Cardiac septum (tissue), 1 donor: Measurements from ENCODE around the gene GDF3. TPM values are rescaled to one million over a fixed set of nuclear protein-coding genes. Genes with fewer than 3 reads are reported as not detected.
"Not testable (repeated sequence)": the region's sequence is repeated elsewhere in the genome, so short reads cannot be mapped to it uniquely, and the experiment has no call there.

Experiments used
- DNase-seq: peaks from one replicate; pipeline ENCODE4 v3.0.0-alpha.2; 2020; ENCODE audit warnings: low spot score
- intact Hi-C: fragments of 100-400 bp; cut with DNase I; formaldehyde crosslinking; loops from one replicate; pipeline ENCODE4 v1.14.0; 2022
- total RNA-seq: library from RNA; stranded (reverse); fragmentation: NEBNext Ultra II Directional; extraction: Animal tissue kit (Norgen Biotek cat#: 25700); gene quantifications from one replicate; pipeline ENCODE4 v1.2.1, GENCODE V29; 2021
- donor health status: DM: no; HTN: no; CAD: no.

GDF3 gene
- total RNA-seq, 1 donor from 2014 or later = 0.46 TPM

- intact Hi-C loops = loop anchor here (5.0 kb wide), 1 partner anchor 130 kb away; no protein-coding TSS in a partner anchor
- DNase-seq = not testable (repeated sequence)
Observed at GRCh38 chr12:7677432-7677888, 18.1 kb downstream of the GDF3 start.

- intact Hi-C loops = loop anchor here (5.0 kb wide), 1 partner anchor 132 kb away; no protein-coding TSS in a partner anchor
Observed at GRCh38 chr12:7675455-7675854, 20.1 kb downstream of the GDF3 start.

GRCh38 chr12:7668171-7668570, 27.4 kb downstream of the GDF3 start:
- intact Hi-C loops = no loop called here

More at GRCh38 chr12:7675455-7675854, 20.1 kb downstream of the GDF3 start:
- not testable (repeated sequence) for DNase-seq

GRCh38 chr12:7667125-7667524, 28.4 kb downstream of the GDF3 start:
- intact Hi-C loops = no loop called here
- DNase-seq = no peak

More at GRCh38 chr12:7668171-7668570, 27.4 kb downstream of the GDF3 start:
- no peak for DNase-seq

GRCh38 chr12:7666595-7666994, 29.0 kb downstream of the GDF3 start:
- intact Hi-C loops = no loop called here
- no peak for DNase-seq

GRCh38 chr12:7661741-7662140, 33.8 kb downstream of the GDF3 start:
- intact Hi-C loops = no loop called here
- DNase-seq = no peak

- intact Hi-C loops = no loop called here
- DNase-seq = no peak
Observed at GRCh38 chr12:7656121-7656520, 39.5 kb downstream of the GDF3 start.

- DNase-seq = no peak
- intact Hi-C loops = no loop called here
Observed at GRCh38 chr12:7650091-7650490, 45.5 kb downstream of the GDF3 start.

GRCh38 chr12:7647071-7647470, 48.5 kb downstream of the GDF3 start:
- DNase-seq = no peak
- intact Hi-C loops = no loop called here

GRCh38 chr12:7646178-7646475, 49.4 kb downstream of the GDF3 start:
- intact Hi-C loops = no loop called here
- DNase-seq = no peak

- intact Hi-C loops = no loop called here
- no peak for DNase-seq
Observed at GRCh38 chr12:7645395-7646177, 50.0 kb downstream of the GDF3 start.

GRCh38 chr12:7642876-7643309, 52.7 kb downstream of the GDF3 start:
- DNase-seq = no peak
- intact Hi-C loops = no loop called here

GRCh38 chr12:7642287-7642686, 53.3 kb downstream of the GDF3 start:
- no peak for DNase-seq
- intact Hi-C loops = no loop called here

- intact Hi-C loops, DNase-seq: not testable (repeated sequence)
Observed at GRCh38 chr12:7640123-7640995, 55.2 kb downstream of the GDF3 start.

Other genes starting within 250 kb of the GDF3 start
- gene CD163, start 192.0 kb downstream of the GDF3 start, total RNA-seq = 20.6 TPM
- gene APOBEC1, start 29.9 kb downstream of the GDF3 start, total RNA-seq = not detected
- gene DPPA3, start 15.7 kb upstream of the GDF3 start, total RNA-seq = not detected
- not detected for gene CLEC4C, start 51.6 kb upstream of the GDF3 start, total RNA-seq
- not detected for gene NANOGNB, start 69.4 kb upstream of the GDF3 start, total RNA-seq
- not detected for gene NANOG, start 93.6 kb upstream of the GDF3 start, total RNA-seq
- 0.51 TPM for gene SLC2A14, start 177.1 kb upstream of the GDF3 start, total RNA-seq
- 23.5 TPM for gene SLC2A3, start 240.4 kb upstream of the GDF3 start, total RNA-seq